ENCODE data around the gene FBXO44. TPM values are rescaled to one million over a fixed set of nuclear protein-coding genes. Genes with fewer than 3 reads are reported as not detected.

The FBXO44 gene
- total and polyA plus RNA-seq, 2 experiments from 2014 or later: 22.0 to 30.8 TPM

GRCh38 chr1:11664336-11665065 lies 9.8 kb downstream of the FBXO44 start (continued):
- no peak for TF ChIP-seq EZH2phosphoT487 (IDR thresholded peaks at IDR 0.05; ENCODE audit: unreplicated experiment)

- H3F3A ChIP-seq (replicated peaks; ENCODE audit: low read depth): peaks cover 41% of the 10 kb centered on the region
- H4K20me1 ChIP-seq (replicated peaks; ENCODE audit: insufficient read depth): peaks cover 13% of the 10 kb centered on the region
- H3K4me3 ChIP-seq: no peak overlapping the region
- Mint-ChIP-seq H3K27me3 (ENCODE audit: insufficient read depth, low read depth, poor library complexity) (peaks cover 33% of the 10 kb centered on the region), H3K9me3 (no peaks in the 10 kb centered on the region), H3K4me3 (no peak overlapping the region), H3K4me1 (peaks cover 3% of the 10 kb centered on the region; the same call in 2 of the 3 replicates), H3K27ac (0 out of 2 replicates have a peak overlapping the region, but pooled peaks have one; percentile 43), H3K36me3 (ENCODE audit: low read depth) (peaks cover 58% of the 10 kb centered on the region)
- H2AFZ ChIP-seq: no peak overlapping the region
- no peaks in the 10 kb centered on the region for H3K9me2 ChIP-seq (ENCODE audit: insufficient read depth)
- no peaks in the 10 kb centered on the region for H3K79me2 ChIP-seq (replicated peaks; ENCODE audit: insufficient read depth)
- H3K36me3 ChIP-seq (ENCODE audit: insufficient read depth): peaks cover 6% of the 10 kb centered on the region
- H3K27ac ChIP-seq (ENCODE audit: low read depth): peak overlapping the region; percentile 56
- DNase-seq (ENCODE audit: low spot score) (no peak), ATAC-seq (no peak)
- H3K4me1 ChIP-seq (ENCODE audit: insufficient read depth): no peaks in the 10 kb centered on the region
- H3K4me2 ChIP-seq: no peak overlapping the region
- no peaks in the 10 kb centered on the region for H3K27me3 ChIP-seq (ENCODE audit: insufficient read depth)
- TF ChIP-seq STAT1 (IDR thresholded peaks at IDR 0.05; ENCODE audit: unreplicated experiment) (no peak), NANOG (IDR thresholded peaks at IDR 0.05; ENCODE audit: borderline replicate concordance) (no peak), POLR2AphosphoS5 (IDR thresholded peaks at IDR 0.05; ENCODE audit: low read depth) (no peak), EZH2phosphoT487 (IDR thresholded peaks at IDR 0.05; ENCODE audit: unreplicated experiment) (no peak), ZNF462 (CRISPR knock-in tag; IDR thresholded peaks at IDR 0.05) (no peak), ETS1 (IDR thresholded peaks at IDR 0.05) (no peak), ZNF331 (CRISPR knock-in tag; IDR thresholded peaks at IDR 0.05; ENCODE audit: low read depth) (no peak), JUNB (IDR thresholded peaks at IDR 0.05; ENCODE audit: unreplicated experiment) (no peak), EZH2 (IDR thresholded peaks at IDR 0.05; ENCODE audit: low read depth, unreplicated experiment) (no peak), REST (IDR thresholded peaks at IDR 0.05; ENCODE audit: unreplicated experiment) (no peak), ZNF114 (CRISPR knock-in tag; IDR thresholded peaks at IDR 0.05) (no peak), CTCF (conservative IDR thresholded peaks at IDR 0.05; ENCODE audit: low read depth in 2 of 2) (no peak)
Observed at GRCh38 chr1:11668516-11668915, 13.8 kb downstream of the FBXO44 start.

Data from GM23338 (cell line).